Stimulated activated CD4-positive, alpha-beta T cell treated with anti-CD3 and anti-CD28 coated beads, Interleukin-2, amount 100 ng/mL, for 24 hours (primary cell): ENCODE results near the gene KRTAP22-1.

Experiments used
- DNase-seq, 2 donors: peaks; one replicate each; pipeline ENCODE4 v3.0.0-alpha.2; 2020

Gene KRTAP22-1

DNA sequence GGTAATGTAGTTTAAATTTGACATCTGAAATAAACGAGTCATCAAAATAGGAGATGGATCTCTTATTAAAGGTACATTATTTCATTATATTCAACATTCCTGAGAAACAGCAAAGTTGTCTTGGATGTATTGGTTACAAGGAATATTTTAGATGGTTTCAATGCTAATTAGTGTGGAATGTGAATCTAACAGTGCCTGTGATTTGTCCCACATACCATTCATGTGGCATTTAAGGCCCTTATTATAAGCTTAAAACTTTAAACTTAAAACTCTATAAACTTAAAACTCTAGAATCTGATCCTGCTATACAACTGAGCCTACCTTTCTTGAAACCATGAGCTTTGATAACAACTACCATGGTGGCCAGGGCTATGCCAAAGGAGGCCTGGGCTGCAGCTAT lies at the start of gene KRTAP22-1:
Gene KRTAP22-1 (plus strand): TSS at position 301 of the 400 bp plus-strand sequence.
- no peak for DNase-seq

DNA sequence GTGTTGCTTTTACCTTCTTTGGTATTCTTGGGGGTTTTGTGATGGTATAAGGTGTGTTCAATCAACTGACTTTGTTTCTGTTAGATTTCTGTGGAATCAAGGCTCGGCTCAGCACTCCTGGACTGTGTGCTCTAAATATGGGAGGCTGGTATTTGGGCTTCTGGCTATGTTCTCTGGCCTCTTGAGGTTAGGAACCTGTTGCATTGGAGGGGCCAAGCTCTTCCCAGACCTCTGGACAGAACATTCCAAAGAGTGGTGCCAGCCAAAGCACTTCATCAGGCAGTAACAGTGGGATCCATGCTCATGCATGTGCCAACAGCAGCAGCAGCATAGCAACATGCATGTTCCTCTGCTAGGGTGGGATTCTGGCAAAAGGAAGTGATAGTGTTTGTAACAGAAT lies 48.1 kb upstream of the KRTAP22-1 start:
- no peak for DNase-seq

GRCh38 chr21:30555095-30555494 lies 45.8 kb upstream of the KRTAP22-1 start:
- DNase-seq: no peak

DNA sequence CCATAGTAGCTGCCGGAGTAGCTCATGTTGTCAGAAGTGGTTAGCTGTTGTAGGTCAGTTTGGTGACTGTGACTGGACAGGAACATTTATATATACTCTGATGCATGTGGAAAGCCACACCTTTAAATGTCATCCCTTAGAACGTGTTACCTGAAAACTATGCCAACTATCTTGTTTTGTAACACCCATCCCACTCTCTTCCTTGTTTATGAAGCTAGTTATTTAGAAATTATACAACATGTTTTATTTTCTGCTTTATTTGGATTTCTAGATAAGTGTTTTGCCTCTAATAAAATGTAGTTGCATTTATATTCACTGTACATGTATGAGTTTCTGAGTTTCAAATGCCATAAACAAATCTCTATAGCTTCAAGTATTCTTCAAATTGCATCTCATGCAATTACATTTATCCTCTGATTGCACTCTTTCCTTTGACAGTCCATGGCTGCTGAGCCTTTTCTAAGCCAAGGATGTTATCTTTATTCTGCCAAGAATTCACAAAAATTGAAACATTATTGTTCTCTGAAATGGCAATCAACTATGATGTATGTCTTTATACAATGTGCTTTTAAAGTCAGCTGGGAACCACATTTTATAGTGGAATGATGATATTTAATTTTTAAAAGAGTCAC lies 39.5 kb upstream of the KRTAP22-1 start, which contains the start of gene KRTAP19-7:
Gene KRTAP19-7 (minus strand): TSS at position 51 of the 632 bp plus-strand sequence. CDS start 25 bp downstream, at position 26.
- no peak for DNase-seq

DNA sequence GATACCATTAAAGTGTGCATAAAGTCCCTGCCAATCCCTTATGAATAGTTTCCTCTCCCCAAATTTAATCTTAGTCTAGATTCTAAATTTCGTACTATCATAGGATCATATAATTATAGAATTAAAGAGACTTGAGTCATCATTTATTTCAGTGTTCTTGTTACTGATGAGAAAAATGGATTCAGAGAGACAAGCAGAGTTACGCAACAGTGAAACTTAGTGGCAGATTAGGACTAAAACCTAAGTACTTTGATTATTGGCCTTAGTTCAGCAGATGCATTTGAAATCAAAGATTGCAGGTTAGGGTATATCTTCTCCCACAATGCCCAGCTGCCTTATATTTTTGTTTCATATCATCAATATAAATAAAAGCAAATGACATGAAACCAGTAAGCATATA lies 38.9 kb upstream of the KRTAP22-1 start:
- DNase-seq: no peak

- no peak for DNase-seq
Observed at GRCh38 chr21:30563072-30563471, 37.8 kb upstream of the KRTAP22-1 start.

GRCh38 chr21:30563630-30564029 lies 37.3 kb upstream of the KRTAP22-1 start:
- no peak for DNase-seq

DNA sequence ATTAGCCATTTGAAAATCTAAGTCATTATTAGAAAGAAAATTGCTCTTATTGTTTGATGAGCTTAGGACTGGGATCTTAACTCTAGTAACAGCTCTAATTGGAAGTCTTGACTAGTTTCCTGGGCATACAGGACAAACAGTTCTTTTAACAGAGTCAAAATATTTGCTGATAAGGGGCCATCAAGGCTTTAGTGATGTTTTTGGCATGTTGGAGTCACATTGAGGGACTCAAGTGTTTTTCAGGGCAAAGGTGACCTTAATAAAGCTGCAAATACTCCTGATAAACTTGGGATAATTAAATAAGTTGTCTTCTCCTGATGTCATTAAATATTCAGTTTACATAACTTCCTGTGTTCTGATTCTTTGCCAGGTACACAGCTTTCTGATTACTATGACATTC lies 33.3 kb upstream of the KRTAP22-1 start:
- no peak for DNase-seq

DNA sequence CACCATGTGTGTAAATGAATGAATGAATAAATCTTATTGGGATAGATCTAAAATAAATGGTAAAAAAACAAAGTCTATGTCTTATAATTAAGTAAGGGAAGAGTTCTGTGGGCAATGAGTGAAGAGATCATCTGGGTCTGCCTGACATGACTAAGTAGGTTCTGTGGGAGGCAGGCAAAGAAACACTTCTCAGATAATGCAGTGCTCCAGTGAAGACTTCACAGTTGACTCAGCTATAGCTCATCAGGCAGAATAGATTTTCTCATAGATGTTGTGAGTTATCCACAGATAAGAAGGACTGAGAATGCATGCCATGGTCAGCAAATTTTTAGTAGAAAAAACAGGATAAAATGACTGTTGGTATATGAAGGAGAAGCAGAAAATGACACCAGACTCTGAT lies 23.1 kb upstream of the KRTAP22-1 start:
- DNase-seq: no peak

GRCh38 chr21:30579346-30579745 lies 21.5 kb upstream of the KRTAP22-1 start:
- DNase-seq: no peak

GRCh38 chr21:30580132-30580531 lies 20.8 kb upstream of the KRTAP22-1 start:
- DNase-seq: no peak

- DNase-seq: no peak
Observed at GRCh38 chr21:30582870-30583269, 18.0 kb upstream of the KRTAP22-1 start.

GRCh38 chr21:30590297-30590696 lies 10.6 kb upstream of the KRTAP22-1 start, which contains the start of gene KRTAP22-2:
Gene KRTAP22-2 (minus strand): TSS chr21:30590397.
- DNase-seq: no peak

- no peak for DNase-seq
Observed at GRCh38 chr21:30592140-30592539, 8.7 kb upstream of the KRTAP22-1 start, which contains the start of gene KRTAP6-3. Gene KRTAP6-3 (plus strand): TSS chr21:30592440. CDS start chr21:30592446, 6 bp downstream.

GRCh38 chr21:30598802-30599201 lies 2.1 kb upstream of the KRTAP22-1 start, which contains the start of gene KRTAP6-2:
Gene KRTAP6-2 (minus strand): TSS chr21:30598902. CDS start chr21:30598874, 28 bp downstream.
- no peak for DNase-seq

DNA sequence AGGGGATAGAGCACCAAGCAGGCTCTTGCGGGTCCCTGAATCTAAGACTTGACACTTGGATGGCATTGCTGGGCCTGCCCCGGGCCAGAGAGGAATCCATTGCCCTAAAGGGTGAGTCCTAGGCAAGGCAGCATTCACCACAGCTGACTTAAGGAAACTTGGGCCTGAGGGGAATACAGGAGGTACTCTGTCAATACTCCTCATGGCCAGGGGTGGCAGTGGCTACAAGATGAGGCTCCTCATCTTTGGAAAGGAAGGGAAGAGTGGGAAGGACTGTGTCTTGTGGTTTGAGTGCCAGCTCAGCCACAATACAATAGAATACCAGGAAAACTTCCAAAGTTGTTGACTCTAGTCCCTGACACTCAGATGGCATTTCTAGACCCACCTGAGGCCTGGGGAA lies 5.1 kb downstream of the KRTAP22-1 start:
- DNase-seq: no peak

- no peak for DNase-seq
Observed at GRCh38 chr21:30612132-30612531, 11.2 kb downstream of the KRTAP22-1 start.

- no peak for DNase-seq
Observed at GRCh38 chr21:30613836-30614235, 12.9 kb downstream of the KRTAP22-1 start, which contains the start of gene KRTAP6-1. Gene KRTAP6-1 (minus strand): TSS chr21:30613930. CDS start chr21:30613904, 26 bp downstream.

DNA sequence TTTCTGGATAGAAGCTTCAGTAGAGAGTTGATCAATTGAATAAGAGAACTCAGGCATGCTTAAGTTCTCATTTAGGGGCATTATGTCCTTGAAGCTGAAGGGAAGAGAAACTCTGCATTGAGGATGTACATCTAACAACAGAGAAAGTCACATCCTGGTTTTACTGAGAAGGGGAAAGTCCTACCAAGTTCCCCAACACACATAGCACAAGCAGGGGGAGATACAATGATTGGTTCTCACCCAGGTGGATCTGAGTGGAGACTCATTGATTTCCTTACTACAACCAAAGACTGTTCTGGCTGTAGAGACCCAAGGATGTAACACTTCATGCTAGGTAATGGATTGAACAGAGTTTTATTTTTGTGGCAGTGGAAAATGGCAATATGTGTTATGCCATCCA lies 14.3 kb downstream of the KRTAP22-1 start:
- DNase-seq: no peak

DNA sequence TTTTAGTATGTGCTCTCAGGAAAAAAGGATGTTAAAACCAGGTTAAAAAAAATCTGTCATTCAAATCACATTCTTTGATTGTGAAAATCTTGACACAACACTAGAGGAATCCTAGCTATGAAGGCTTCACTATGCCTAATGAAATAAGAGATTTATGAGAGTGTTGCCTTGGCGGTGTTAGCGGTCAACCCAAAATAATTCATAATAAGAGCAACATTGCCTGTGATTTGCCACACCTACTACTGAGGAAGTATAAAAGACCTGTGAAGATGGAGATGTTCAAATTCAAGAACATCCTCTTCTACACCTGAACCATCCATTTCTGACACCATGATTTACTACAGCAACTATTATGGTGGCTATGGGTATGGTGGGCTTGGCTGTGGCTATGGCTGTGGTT lies 15.2 kb downstream of the KRTAP22-1 start, which contains the start of gene KRTAP20-1:
Gene KRTAP20-1 (plus strand): TSS at position 301 of the 400 bp plus-strand sequence. CDS start 30 bp downstream, at position 331.
- DNase-seq: no peak

GRCh38 chr21:30620080-30620479 lies 19.2 kb downstream of the KRTAP22-1 start:
- DNase-seq: no peak

DNA sequence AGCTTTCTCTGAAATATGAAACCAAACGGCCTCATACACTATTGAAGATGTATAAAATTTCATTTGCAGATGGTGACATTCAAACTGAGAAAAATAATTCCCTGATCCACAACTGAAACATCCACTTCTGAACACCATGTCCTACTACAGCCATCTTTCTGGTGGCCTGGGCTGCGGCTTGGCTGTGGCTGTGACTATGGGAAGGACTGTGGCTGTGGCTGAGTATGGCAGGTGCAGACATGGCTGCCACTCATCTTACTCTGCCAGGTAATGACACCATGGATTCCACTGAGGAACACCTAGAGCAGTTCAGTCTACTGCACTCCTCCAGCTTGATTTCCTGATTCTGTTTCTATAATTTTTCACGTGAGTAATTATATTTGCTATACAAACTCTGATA lies 19.6 kb downstream of the KRTAP22-1 start, which contains the start of gene KRTAP20-4:
Gene KRTAP20-4 (plus strand): TSS at position 106 of the 400 bp plus-strand sequence.
- DNase-seq: no peak

DNA sequence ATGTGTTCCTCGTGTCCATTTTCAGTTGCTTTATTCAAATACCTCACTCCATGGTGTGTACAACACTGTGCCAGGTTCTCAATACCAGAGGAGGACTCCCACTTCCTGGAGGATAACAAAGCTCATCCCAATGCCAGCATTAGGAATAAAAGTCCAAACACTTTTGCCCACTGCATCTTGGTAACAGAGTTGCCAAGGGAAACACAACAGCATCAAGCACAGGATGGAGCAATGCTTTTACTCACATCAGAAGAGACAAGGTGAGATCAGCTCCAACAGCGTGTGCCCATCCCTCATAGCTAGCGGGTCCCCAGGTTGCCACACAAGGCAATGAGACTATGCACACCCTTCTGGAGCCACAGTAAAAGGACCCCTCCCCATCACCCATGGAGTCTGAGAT lies 22.5 kb downstream of the KRTAP22-1 start:
- DNase-seq: no peak

- no peak for DNase-seq
Observed at GRCh38 chr21:30625449-30626165, 24.7 kb downstream of the KRTAP22-1 start.
